HG03159 (cell line): ENCODE results near the gene MYO10.
"Not testable (repeated sequence)": the region's sequence is repeated elsewhere in the genome, so short reads cannot be mapped to it uniquely, and the experiment has no call there.

Source experiments
- ATAC-seq: cut with Tn5 transposase; IDR thresholded peaks from one replicate; pipeline ENCODE4 v1.9.1; 2021; ENCODE audit warnings: mild to moderate bottlenecking, moderate library complexity; ENCODE audit not compliant: unreplicated experiment

The MYO10 gene

DNA sequence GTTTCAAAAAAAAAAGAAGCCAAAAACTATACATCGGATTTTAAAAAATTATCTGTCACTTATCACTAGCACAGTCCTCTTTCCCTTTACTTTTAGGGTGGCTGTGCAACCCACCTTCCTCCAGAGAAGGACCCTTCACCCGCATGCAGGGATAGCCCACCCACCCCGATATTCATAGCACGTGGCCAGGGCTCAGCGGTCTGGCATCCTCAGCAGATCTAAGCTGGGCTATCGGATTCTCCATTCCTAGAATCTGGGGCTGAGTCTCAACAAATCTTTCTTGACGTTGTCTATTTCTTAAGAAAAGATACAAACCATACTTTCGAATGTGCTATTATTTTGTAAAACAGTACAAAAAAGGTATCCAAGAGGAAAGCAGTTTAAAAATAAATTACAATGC is 70.9 kb downstream of the MYO10 start:
- no peak for ATAC-seq

DNA sequence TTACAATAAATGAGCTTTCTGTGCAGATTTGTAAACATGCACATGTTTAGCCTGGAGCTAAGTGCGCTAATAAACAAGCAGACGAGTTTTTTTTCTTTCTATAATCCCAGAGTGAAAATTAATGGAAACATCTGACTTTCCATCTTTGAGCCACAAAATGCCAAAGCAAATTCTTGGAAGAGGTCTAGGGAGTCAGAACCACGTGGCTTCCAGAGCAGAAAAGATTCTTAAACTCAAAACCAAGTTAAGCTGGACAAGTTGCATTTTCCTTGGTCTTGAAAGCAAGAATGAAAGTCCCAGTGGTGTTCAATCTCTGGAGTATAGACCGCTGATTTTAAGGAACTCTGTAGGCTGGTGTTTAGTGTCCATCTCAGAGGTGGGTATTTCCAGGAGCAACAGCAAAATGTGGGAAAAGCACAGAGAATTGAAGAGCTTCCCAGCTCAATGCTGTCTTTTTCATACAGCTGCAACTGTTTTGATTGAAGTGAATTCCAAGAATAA is 71.4 kb downstream of the MYO10 start:
- no peak for ATAC-seq

DNA sequence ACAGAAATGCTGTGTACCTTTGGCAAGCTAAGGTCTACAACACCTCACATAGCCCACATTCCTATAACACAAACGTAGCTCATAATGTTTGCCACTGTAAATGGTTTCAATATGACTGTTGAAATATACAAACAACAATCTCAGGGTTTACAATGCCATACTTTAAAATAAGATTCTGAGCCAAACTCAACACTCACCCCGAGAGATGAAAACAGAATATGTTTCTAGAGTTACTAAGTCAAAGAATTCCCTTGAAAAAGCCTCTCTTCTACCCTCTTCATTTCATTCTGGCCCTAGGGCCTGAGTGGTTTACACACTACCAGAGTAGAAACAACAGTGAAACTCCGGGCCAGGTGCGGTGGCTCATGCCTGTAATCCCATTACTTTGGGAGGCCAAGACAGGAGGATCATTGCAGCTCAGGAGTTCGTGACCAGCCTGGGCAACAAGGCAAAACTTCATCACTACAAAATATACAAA is 72.6 kb downstream of the MYO10 start:
- no peak for ATAC-seq

- no peak for ATAC-seq
These were observed 73.3 kb downstream of the MYO10 start for GRCh38 chr5:16862777-16863176.

DNA sequence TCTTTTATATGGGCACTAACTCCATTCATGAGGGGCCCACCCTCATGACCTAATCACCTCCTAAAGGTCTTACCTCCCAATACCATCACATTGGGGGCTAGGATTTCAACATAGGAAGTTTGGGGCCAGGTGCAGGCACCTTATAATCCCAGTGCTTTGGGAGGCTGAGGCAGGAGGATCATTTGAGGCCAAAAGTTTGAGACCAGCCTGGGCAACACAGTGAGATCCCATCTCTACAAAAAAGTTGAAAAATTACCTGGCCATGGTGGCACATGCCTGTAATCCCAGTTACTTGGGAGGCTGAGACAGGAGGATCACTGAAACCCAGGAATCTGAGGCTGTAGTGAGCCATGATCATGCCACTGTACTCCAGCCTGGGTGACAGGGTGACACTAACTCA is 76.7 kb downstream of the MYO10 start:
- no peak for ATAC-seq

- no peak for ATAC-seq
These were observed 77.9 kb downstream of the MYO10 start for GRCh38 chr5:16858151-16858550.

GRCh38 chr5:16857635-16858034 is 78.5 kb downstream of the MYO10 start:
- ATAC-seq = no peak

DNA sequence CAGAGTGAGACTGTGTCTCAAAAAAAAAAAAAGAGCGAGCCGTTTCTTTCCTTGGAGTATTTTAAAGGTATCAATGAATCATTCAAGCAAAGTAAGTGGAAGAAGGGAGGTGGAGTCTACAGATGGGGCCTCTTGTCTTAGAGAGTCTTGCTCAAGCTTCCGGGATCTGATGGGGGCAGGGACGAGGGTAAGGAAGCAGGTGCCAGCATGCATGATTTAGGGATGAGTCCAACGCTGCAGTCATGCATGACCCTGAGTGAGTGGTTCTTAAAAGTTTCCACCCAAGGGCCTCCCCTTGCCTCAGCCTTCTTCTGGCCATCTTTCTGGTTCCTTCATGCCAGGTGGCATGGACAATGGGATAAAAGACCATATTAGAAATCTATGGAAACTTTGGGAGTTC is 79.6 kb downstream of the MYO10 start:
- ATAC-seq = no peak

- no peak for ATAC-seq
These were observed 80.2 kb downstream of the MYO10 start for GRCh38 chr5:16855898-16856297.

DNA sequence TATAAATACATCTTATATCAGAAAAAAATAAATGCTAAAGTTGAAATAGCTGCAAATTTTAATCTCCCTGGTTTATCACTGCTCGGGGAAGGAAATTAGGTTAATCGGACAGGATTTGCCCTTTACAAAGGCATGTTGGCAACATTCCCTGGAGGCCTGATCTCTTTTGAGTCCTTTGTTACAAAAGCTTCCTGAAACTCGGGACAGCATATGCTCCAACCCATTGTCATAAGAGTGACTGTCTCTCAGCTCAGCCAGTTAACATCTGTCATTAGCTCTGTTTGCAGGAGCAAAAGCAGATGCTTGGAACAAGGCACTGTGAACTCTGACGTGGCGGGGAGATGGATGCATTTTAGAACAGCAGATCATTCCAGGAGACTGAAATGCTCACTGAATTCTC is 80.6 kb downstream of the MYO10 start:
- no peak for ATAC-seq

GRCh38 chr5:16854351-16854750 is 81.7 kb downstream of the MYO10 start:
- ATAC-seq = no peak

DNA sequence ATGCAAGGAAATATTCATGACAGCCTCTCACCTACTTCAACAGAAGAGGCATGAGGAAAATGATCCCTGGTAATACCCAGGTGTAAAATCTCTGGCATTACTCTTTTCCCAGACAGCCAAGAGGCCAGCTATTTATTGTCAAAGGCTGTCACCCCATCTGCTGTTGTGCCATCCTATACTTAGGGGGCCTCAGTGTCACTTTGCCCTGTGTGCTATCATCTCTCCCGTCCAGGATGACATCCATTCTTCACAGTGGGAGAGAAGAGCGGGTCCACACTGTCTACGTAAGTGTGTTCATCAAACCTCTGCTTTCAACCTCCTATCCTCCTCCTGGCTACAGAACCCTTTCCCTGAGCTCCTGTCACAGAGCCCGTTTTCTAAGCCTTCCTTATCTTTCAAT is 82.6 kb downstream of the MYO10 start:
- no peak for ATAC-seq

GRCh38 chr5:16852251-16853005 is 83.7 kb downstream of the MYO10 start:
- no peak for ATAC-seq

GRCh38 chr5:16849775-16850174 is 86.3 kb downstream of the MYO10 start:
- no peak for ATAC-seq

DNA sequence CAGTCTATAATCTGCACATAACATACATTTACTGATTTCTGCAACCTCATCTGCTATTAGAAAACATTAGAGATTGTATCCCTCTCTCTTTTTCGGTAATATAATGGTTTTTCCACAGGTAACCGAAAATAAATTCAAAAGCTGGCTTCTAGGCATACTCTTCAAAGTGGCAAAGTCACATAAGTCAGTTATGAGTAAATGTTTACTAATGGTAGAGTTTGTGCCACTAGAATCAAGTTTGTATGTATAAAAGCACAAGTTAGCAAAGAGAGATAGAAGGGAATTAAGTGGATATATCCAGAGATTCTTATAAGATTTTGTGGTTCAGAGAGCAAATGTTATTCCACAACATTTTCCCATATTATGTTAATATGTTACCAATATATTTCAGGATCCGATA is 86.9 kb downstream of the MYO10 start:
- ATAC-seq = no peak

DNA sequence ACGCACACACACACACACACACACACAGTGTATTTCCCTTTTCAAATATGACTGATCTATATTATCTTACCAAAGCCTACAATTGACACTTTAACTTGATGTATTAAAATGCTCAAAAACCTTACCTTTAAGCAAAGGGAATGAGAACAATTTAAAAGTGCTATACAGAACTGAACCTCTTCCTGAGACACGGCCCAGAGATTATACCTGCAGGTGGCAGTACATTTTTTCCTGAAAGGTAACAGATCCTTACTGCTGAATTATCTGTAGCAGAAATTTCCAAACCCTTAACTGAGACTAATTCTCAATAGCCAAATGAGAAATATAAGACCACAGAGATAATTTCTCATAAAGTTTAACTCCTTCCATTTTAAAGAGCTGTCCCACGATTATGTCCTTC is 91.1 kb downstream of the MYO10 start:
- ATAC-seq = no peak

DNA sequence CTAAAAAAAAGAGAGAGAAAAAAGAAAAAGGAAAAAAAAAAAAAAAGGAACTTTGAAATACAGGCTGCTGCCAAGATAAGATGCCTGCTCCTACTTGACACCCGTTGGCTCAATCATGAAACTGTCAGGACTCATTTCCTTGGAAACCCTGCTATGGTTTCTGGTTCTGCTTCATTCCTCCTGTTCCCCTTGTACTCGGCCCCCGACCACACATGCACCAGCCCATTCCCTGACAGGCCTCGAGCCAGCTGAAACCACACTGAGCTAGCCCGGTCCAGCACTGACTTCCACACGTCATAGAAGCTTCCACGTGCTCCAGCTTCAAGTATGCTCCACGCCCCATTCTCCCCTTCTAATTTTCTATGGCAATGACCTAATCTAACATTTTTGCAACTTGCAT is 93.2 kb downstream of the MYO10 start:
- no peak for ATAC-seq

- no peak for ATAC-seq
These were observed 94.7 kb downstream of the MYO10 start for GRCh38 chr5:16841416-16841815.

GRCh38 chr5:16837305-16837704 is 98.8 kb downstream of the MYO10 start:
- no peak for ATAC-seq

DNA sequence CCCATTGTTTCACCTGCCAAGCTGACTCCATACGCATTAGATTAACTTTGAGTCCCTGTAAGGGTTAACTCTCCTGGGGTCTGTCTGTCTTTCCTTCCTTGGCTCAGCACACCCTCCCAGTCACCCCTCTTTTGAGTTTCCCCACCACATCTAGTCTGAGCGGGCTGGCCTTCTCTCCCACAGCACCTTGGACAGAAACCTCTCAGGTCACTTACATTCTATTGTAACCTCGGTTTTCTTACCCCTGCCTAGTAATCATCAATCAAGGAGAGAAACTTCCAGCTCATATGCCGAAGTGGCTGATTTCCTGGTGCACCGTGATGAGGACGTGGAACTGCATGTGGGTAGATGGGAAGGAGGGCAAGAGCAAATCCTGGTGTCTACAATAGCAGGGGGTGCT is 102.1 kb downstream of the MYO10 start:
- ATAC-seq = no peak

GRCh38 chr5:16831326-16831725 is 104.8 kb downstream of the MYO10 start:
- not testable (repeated sequence) for ATAC-seq

GRCh38 chr5:16827755-16828154 is 108.3 kb downstream of the MYO10 start:
- no peak for ATAC-seq
